ENCODE data around the gene MPV17L.

Gene MPV17L

GRCh38 chr16:15434425-15435215, 39.1 kb downstream of the MPV17L start, which contains the start of gene BMERB1:
BMERB1 (plus strand) TSS chr16:15434588; CDS start chr16:15434654, 66 bp downstream.
- Histone ChIP-seq H3K27me3 (ENCODE audit: control insufficient read depth, insufficient read depth, low read length) (no peaks in the 10 kb centered on the region), H3K4me1 (peaks cover 4% of the 10 kb centered on the region), H3K27ac (no peak within 1 kb of the TSS)

GRCh38 chr16:15435216-15435864, 39.8 kb downstream of the MPV17L start:
- Histone ChIP-seq H3K79me2 (peaks cover 15% of the 10 kb centered on the region), H2AFZ (peak overlapping the region; percentile 78), H3K36me3 (ENCODE audit: control insufficient read depth, insufficient read depth, low read length) (no peaks in the 10 kb centered on the region), H3K9me3 (ENCODE audit: control insufficient read depth, low read length) (no peaks in the 10 kb centered on the region), H3K9ac (no peak overlapping the region), H3K4me2 (ENCODE audit: low read length) (peak overlapping the region; percentile 59), H3K27me3 (ENCODE audit: control insufficient read depth, insufficient read depth, low read length) (no peaks in the 10 kb centered on the region), H3K27ac (no peak overlapping the region), H3K4me3 (ENCODE audit: low read depth, low read length) (peak overlapping the region; percentile 42), H3K4me1 (peaks cover 4% of the 10 kb centered on the region)
- no peak for TF ChIP-seq CTCF (IDR thresholded peaks at IDR 0.05)

More at GRCh38 chr16:15434425-15435215, 39.1 kb downstream of the MPV17L start, which contains the start of gene BMERB1:
- H2AFZ ChIP-seq, result peak within 1 kb of the TSS; percentile 78
- H3K4me3 ChIP-seq (ENCODE audit: low read depth, low read length), result peak within 1 kb of the TSS; percentile 42
- TF ChIP-seq CTCF (IDR thresholded peaks at IDR 0.05), result no peak
- no peaks in the 10 kb centered on the region for H3K36me3 ChIP-seq (ENCODE audit: control insufficient read depth, insufficient read depth, low read length)
- H3K79me2 ChIP-seq, result peaks cover 15% of the 10 kb centered on the region
- no peaks in the 10 kb centered on the region for H3K9me3 ChIP-seq (ENCODE audit: control insufficient read depth, low read length)
- H3K4me2 ChIP-seq (ENCODE audit: low read length), result peak within 1 kb of the TSS; percentile 59
- no peak within 1 kb of the TSS for H3K9ac ChIP-seq

- H3K36me3 ChIP-seq (ENCODE audit: control insufficient read depth, insufficient read depth, low read length), result no peaks in the 10 kb centered on the region
- no peak overlapping the region for H3K27ac ChIP-seq
- H3K9me3 ChIP-seq (ENCODE audit: control insufficient read depth, low read length), result no peaks in the 10 kb centered on the region
- peaks cover 11% of the 10 kb centered on the region for H3K79me2 ChIP-seq
- no peak overlapping the region for H3K4me3 ChIP-seq (ENCODE audit: low read depth, low read length)
- H3K27me3 ChIP-seq (ENCODE audit: control insufficient read depth, insufficient read depth, low read length), result no peaks in the 10 kb centered on the region
- TF ChIP-seq CTCF (IDR thresholded peaks at IDR 0.05), result no peak
- H3K9ac ChIP-seq, result no peak overlapping the region
- no peak overlapping the region for H2AFZ ChIP-seq
- no peak overlapping the region for H3K4me2 ChIP-seq (ENCODE audit: low read length)
- peaks cover under 1% of the 10 kb centered on the region for H3K4me1 ChIP-seq
Measured at GRCh38 chr16:15439102-15439501, 43.5 kb downstream of the MPV17L start.

GRCh38 chr16:15439521-15439920, 44.0 kb downstream of the MPV17L start:
- Histone ChIP-seq H3K27me3 (ENCODE audit: control insufficient read depth, insufficient read depth, low read length) (no peaks in the 10 kb centered on the region), H3K4me3 (ENCODE audit: low read depth, low read length) (no peak overlapping the region), H3K4me1 (no peaks in the 10 kb centered on the region), H2AFZ (no peak overlapping the region), H3K27ac (no peak overlapping the region), H3K36me3 (ENCODE audit: control insufficient read depth, insufficient read depth, low read length) (no peaks in the 10 kb centered on the region), H3K79me2 (peaks cover 12% of the 10 kb centered on the region), H3K9ac (no peak overlapping the region), H3K9me3 (ENCODE audit: control insufficient read depth, low read length) (no peaks in the 10 kb centered on the region), H3K4me2 (ENCODE audit: low read length) (no peak overlapping the region)
- TF ChIP-seq CTCF (IDR thresholded peaks at IDR 0.05), result no peak
